HepG2 (cell line): ENCODE results near the gene MARF1. TPM values are rescaled to one million over a fixed set of nuclear protein-coding genes. Genes with fewer than 3 reads are reported as not detected.

Experiments used
- ATAC-seq: fragments of 200-7000 bp; cut with Tn5 transposase; 3 replicates; pipeline ENCODE4 v1.9.1; 2020; ENCODE audit warnings: mild to moderate bottlenecking, moderate library complexity
- BruUV-seq: library from RNA; stranded (reverse); fragments of 400-500 nt; replicated peaks from 2 replicates; lab custom pipeline; 2021; lab: Mats Ljungman, UMichigan
- CTCF ChIA-PET: fragments of 300-600 bp; formaldehyde crosslinking; extraction: SDS; loops from one replicate; lab custom pipeline; 2021; ENCODE audit warnings: low total read pairs, inconsistent platforms, low intra/inter-chr PET ratio; lab: Yijun Ruan, JAX
- POLR2A ChIA-PET: fragments of 350-600 bp; sonication (Branson Sonifier 250); formaldehyde crosslinking; loops from one replicate; lab custom pipeline; 2020; ENCODE audit warnings: antibody characterized with exemption, inconsistent platforms; lab: Yijun Ruan, JAX
- DNase-seq: peaks from one replicate; pipeline ENCODE4 v3.0.0-alpha.2; 2015; ENCODE audit warnings: low spot score
- FAIRE-seq: peaks from 3 replicates; lab custom pipeline; 2011; peaks lifted over from hg19 to GRCh38; lab: Jason Lieb, UNC
- H2AFZ ChIP-seq: one replicate; pipeline ENCODE4 v1.6.1; 2011; ENCODE audit warnings: low read length, inconsistent platforms
- H3K27ac ChIP-seq: fragments of 300-600 bp; 3 replicates; pipeline ENCODE4 v1.8.0; 2011; ENCODE audit warnings: mixed run types, mild to moderate bottlenecking, mixed read lengths, low read length, inconsistent platforms; ENCODE audit not compliant: insufficient read depth; ENCODE audit errors: extremely low read length
- H3K27me3 ChIP-seq, 2 experiments: fragments of 200-600 bp in 1 of 2; 2 replicates in 1 of 2; 3 replicates in 1 of 2; pipeline versions ENCODE4 v1.6.0 to v1.8.0; 2011; ENCODE audit warnings: low read length in 2 of 2, mild to moderate bottlenecking in 2 of 2, moderate library complexity in 2 of 2, inconsistent platforms in 1 of 2; ENCODE audit not compliant: insufficient read depth in 2 of 2, control insufficient read depth in 1 of 2
- H3K36me3 ChIP-seq, 2 experiments: fragments of 200-600 bp in 1 of 2; replicated peaks in 1 of 2; 2 replicates in 1 of 2; 3 replicates in 1 of 2; pipeline versions ENCODE4 v1.5.1 to v1.8.0; 2011; ENCODE audit warnings: low read length in 2 of 2, inconsistent platforms in 1 of 2; ENCODE audit not compliant: insufficient read depth in 2 of 2, control insufficient read depth in 1 of 2
- H3K4me1 ChIP-seq: 2 replicates; pipeline ENCODE4 v1.5.1; 2012; ENCODE audit warnings: low read length, inconsistent platforms; ENCODE audit not compliant: insufficient read depth
- H3K4me2 ChIP-seq: 2 replicates; pipeline ENCODE4 v1.6.0; 2011; ENCODE audit warnings: low read depth, low read length, inconsistent platforms
- H3K4me3 ChIP-seq, 3 experiments: fragments of 200-600 bp in 1 of 3; sonication (generic), shearing (Covaris generic) in 1 of 3; replicated peaks in 1 of 3; 2 replicates each; pipeline ENCODE4 v1.5.1; 2011 to 2016; ENCODE audit warnings: low read length in 3 of 3, inconsistent platforms in 2 of 3, low read depth in 2 of 3, mild to moderate bottlenecking in 2 of 3, control low read depth in 1 of 3, mixed read lengths in 1 of 3; ENCODE audit not compliant: insufficient read depth in 1 of 3
- H3K79me2 ChIP-seq: one replicate; pipeline ENCODE4 v1.6.1; 2011; ENCODE audit warnings: low read length, inconsistent platforms; ENCODE audit not compliant: insufficient read depth
- H3K9ac ChIP-seq: 2 replicates; pipeline ENCODE4 v1.6.0; 2011; ENCODE audit warnings: mild to moderate bottlenecking, low read depth, low read length, inconsistent platforms; ENCODE audit not compliant: insufficient read depth
- H3K9me3 ChIP-seq: 2 replicates; pipeline ENCODE4 v1.5.1; 2012; ENCODE audit warnings: mild to moderate bottlenecking, low read length
- H4K20me1 ChIP-seq: 2 replicates; pipeline ENCODE4 v1.6.0; 2011; ENCODE audit warnings: inconsistent platforms, mild to moderate bottlenecking, low read length, moderate library complexity; ENCODE audit not compliant: insufficient read depth
- NR2F2 ChIP-seq: IDR thresholded peaks from 2 replicates; pipeline ENCODE4 v1.6.1; 2012; ENCODE audit warnings: low read depth, inconsistent platforms, borderline replicate concordance
- PHB2 ChIP-seq: fragments of 450-650 bp; IDR thresholded peaks from 2 replicates; pipeline ENCODE4 v1.6.1; 2018; ENCODE audit not compliant: partially characterized antibody
- SKIL ChIP-seq: sonication (generic); formaldehyde crosslinking; IDR thresholded peaks from 2 replicates; pipeline ENCODE4 v1.8.0; 2022; ENCODE audit warnings: missing genetic modification reagents, mild to moderate bottlenecking, moderate library complexity, borderline replicate concordance
- ZC3H4 ChIP-seq: sonication (generic); formaldehyde crosslinking; IDR thresholded peaks from 2 replicates; pipeline ENCODE4 v1.4.0; 2020; ENCODE audit warnings: missing genetic modification reagents, borderline replicate concordance
- ZEB1 ChIP-seq: IDR thresholded peaks from 2 replicates; pipeline ENCODE4 v1.6.1; 2012; ENCODE audit warnings: mild to moderate bottlenecking, low read depth, inconsistent platforms; ENCODE audit not compliant: insufficient replicate concordance
- ZFP36 ChIP-seq: fragments of 150-350 bp; IDR thresholded peaks from 2 replicates; pipeline ENCODE4 v1.6.1; 2018; ENCODE audit warnings: borderline replicate concordance, low read length, low read depth; ENCODE audit not compliant: partially characterized antibody
- ZNF800 ChIP-seq: sonication (generic); formaldehyde crosslinking; IDR thresholded peaks from 2 replicates; pipeline ENCODE4 v1.4.0; 2020; ENCODE audit warnings: missing genetic modification reagents
- ZNF816 ChIP-seq: sonication (generic); formaldehyde crosslinking; IDR thresholded peaks from 2 replicates; pipeline ENCODE4 v1.8.0; 2022; ENCODE audit warnings: missing genetic modification reagents, mild to moderate bottlenecking, borderline replicate concordance
- WGBS: methylation state at CpG from one replicate; pipeline ENCODE4 v1.1.6; 2017; ENCODE audit warnings: low lambda C conversion rate; 5-methylcytosine and 5-hydroxymethylcytosine counted together
- in situ Hi-C: cut with HindIII; loops from 2 replicates; pipeline ENCODE4 v1.10.0; 2017; ENCODE audit warnings: low pct_unique_long_range_greater_than_20kb; ENCODE audit not compliant: extremely low pct_ligation_motif_present
- intact Hi-C: fragments of 100-400 bp; cut with micrococcal nuclease; formaldehyde crosslinking; loops from one replicate; pipeline ENCODE4 v1.10.0; 2022; ENCODE audit not compliant: unreplicated experiment
- polyA plus RNA-seq, 8 experiments: library from polyadenylated mRNA; depleted of rRNA in 3 of 8; stranded (reverse) in 7 of 8; unstranded in 1 of 8; fragments of >200 nt; fragmentation: Illumina TruSeq in 4 of 8; extraction: Trizol in 4 of 8; gene quantifications; 2 replicates each; pipeline versions ENCODE4 v1.2.1 to v1.2.3, GENCODE V29; 2011 to 2016; ENCODE audit warnings: low read depth in 4 of 8, missing spikeins in 1 of 8, mixed read lengths in 1 of 8; ENCODE audit not compliant: insufficient read depth in 1 of 8
- total RNA-seq, 5 experiments: library from RNA; depleted of rRNA; stranded (reverse); fragments of >200 nt; fragmentation: Illumina TruSeq; extraction: Trizol; gene quantifications; 2 replicates each; pipeline ENCODE4 v1.2.3, GENCODE V29; 2016; ENCODE audit warnings: low read depth in 1 of 5

The MARF1 gene
- total and polyA plus RNA-seq, 2 of the 13 experiments (the other 11 are each of a cell fraction or from before 2014, with no cell fraction given), result 8.7 to 20.7 TPM

- no peak for TF ChIP-seq SKIL (CRISPR knock-in tag)
- no peak for TF ChIP-seq NR2F2
- TF ChIP-seq ZNF816 (CRISPR knock-in tag), result no peak
Observed at GRCh38 chr16:15674571-15674970, 31.6 kb upstream of the MARF1 start (continued).

GRCh38 chr16:15672514-15673167 is 29.7 kb upstream of the MARF1 start:
- Histone ChIP-seq H3K27ac (peak overlapping the region; percentile 78), H2AFZ (no peak overlapping the region), H4K20me1 (no peaks in the 10 kb centered on the region), H3K9me3 (no peaks in the 10 kb centered on the region), H3K9ac (peak overlapping the region; percentile 64), H3K4me1 (peaks cover 53% of the 10 kb centered on the region), H3K79me2 (peaks cover 17% of the 10 kb centered on the region), H3K4me2 (peak overlapping the region; percentile 70), H3K27me3 (no peaks in the 10 kb centered on the region), H3K36me3 (peaks cover 48 to 58% of the 10 kb centered on the region in 2 experiments), H3K4me3 (peak overlapping the region in 2 of 3 experiments; percentile 7 to 37; a peak in 4 of 6 replicates)
- WGBS, result 13% methylated on average over 20 of the region's 20 CpGs
- in situ Hi-C loops, result no loop called here
- intact Hi-C loops, result loop anchor here (1.0 to 2.0 kb wide), 3 partner anchors 10 to 29 kb away; partner anchors contain the start of genes MARF1 and NDE1
- ChIA-PET CTCF (no interaction called here), POLR2A (interaction anchor here (1.1 to 4.8 kb wide), 7 partner anchors 9 to 96 kb away, joined by 3 to 53 read pairs (median 8); partner anchors contain the start of gene MARF1)
- DNase-seq (peak; percentile 100), FAIRE-seq (peak; percentile 98), ATAC-seq (peak; percentile 97)
- TSS peak; percentile 99 for BruUV-seq
- TF ChIP-seq ZFP36 (no peak), ZEB1 (peak; percentile 92), PHB2 (no peak), ZC3H4 (CRISPR knock-in tag) (0 out of 2 replicates have a peak, but pooled peaks have one; percentile 30), ZNF800 (peak; percentile 88)
